HepG2 (cell line): ENCODE data around the gene ZNF442. TPM values are rescaled to one million over a fixed set of nuclear protein-coding genes. Genes with fewer than 3 reads are reported as not detected.
A peak's percentile ranks its signal among the peaks of the same experiment; 100 is the strongest.
"Not testable (repeated sequence)": the region's sequence is repeated elsewhere in the genome, so short reads cannot be mapped to it uniquely, and the experiment has no call there.

Source experiments
- ATAC-seq: fragments of 200-7000 bp; cut with Tn5 transposase; 3 replicates; pipeline ENCODE4 v1.9.1; 2020; ENCODE audit warnings: mild to moderate bottlenecking, moderate library complexity
- BruUV-seq: library from RNA; stranded (reverse); fragments of 400-500 nt; replicated peaks from 2 replicates; lab custom pipeline; 2021; lab: Mats Ljungman, UMichigan
- CTCF ChIA-PET: fragments of 300-600 bp; formaldehyde crosslinking; extraction: SDS; loops from one replicate; lab custom pipeline; 2021; ENCODE audit warnings: low total read pairs, inconsistent platforms, low intra/inter-chr PET ratio; lab: Yijun Ruan, JAX
- POLR2A ChIA-PET: fragments of 350-600 bp; sonication (Branson Sonifier 250); formaldehyde crosslinking; loops from one replicate; lab custom pipeline; 2020; ENCODE audit warnings: antibody characterized with exemption, inconsistent platforms; lab: Yijun Ruan, JAX
- DNase-seq: peaks from one replicate; pipeline ENCODE4 v3.0.0-alpha.2; 2015; ENCODE audit warnings: low spot score
- FAIRE-seq: peaks from 3 replicates; lab custom pipeline; 2011; peaks lifted over from hg19 to GRCh38; lab: Jason Lieb, UNC
- H2AFZ ChIP-seq: one replicate; pipeline ENCODE4 v1.6.1; 2011; ENCODE audit warnings: low read length, inconsistent platforms
- H3K27ac ChIP-seq: fragments of 300-600 bp; 3 replicates; pipeline ENCODE4 v1.8.0; 2011; ENCODE audit warnings: mixed run types, mild to moderate bottlenecking, mixed read lengths, low read length, inconsistent platforms; ENCODE audit not compliant: insufficient read depth; ENCODE audit errors: extremely low read length
- H3K27me3 ChIP-seq, 2 experiments: fragments of 200-600 bp in 1 of 2; 2 replicates in 1 of 2; 3 replicates in 1 of 2; pipeline versions ENCODE4 v1.6.0 to v1.8.0; 2011; ENCODE audit warnings: low read length in 2 of 2, mild to moderate bottlenecking in 2 of 2, moderate library complexity in 2 of 2, inconsistent platforms in 1 of 2; ENCODE audit not compliant: insufficient read depth in 2 of 2, control insufficient read depth in 1 of 2
- H3K36me3 ChIP-seq, 2 experiments: fragments of 200-600 bp in 1 of 2; replicated peaks in 1 of 2; 2 replicates in 1 of 2; 3 replicates in 1 of 2; pipeline versions ENCODE4 v1.5.1 to v1.8.0; 2011; ENCODE audit warnings: low read length in 2 of 2, inconsistent platforms in 1 of 2; ENCODE audit not compliant: insufficient read depth in 2 of 2, control insufficient read depth in 1 of 2
- H3K4me1 ChIP-seq: 2 replicates; pipeline ENCODE4 v1.5.1; 2012; ENCODE audit warnings: low read length, inconsistent platforms; ENCODE audit not compliant: insufficient read depth
- H3K4me2 ChIP-seq: 2 replicates; pipeline ENCODE4 v1.6.0; 2011; ENCODE audit warnings: low read depth, low read length, inconsistent platforms
- H3K4me3 ChIP-seq, 3 experiments: fragments of 200-600 bp in 1 of 3; sonication (generic), shearing (Covaris generic) in 1 of 3; replicated peaks in 1 of 3; 2 replicates each; pipeline ENCODE4 v1.5.1; 2011 to 2016; ENCODE audit warnings: low read length in 3 of 3, inconsistent platforms in 2 of 3, low read depth in 2 of 3, mild to moderate bottlenecking in 2 of 3, control low read depth in 1 of 3, mixed read lengths in 1 of 3; ENCODE audit not compliant: insufficient read depth in 1 of 3
- H3K79me2 ChIP-seq: one replicate; pipeline ENCODE4 v1.6.1; 2011; ENCODE audit warnings: low read length, inconsistent platforms; ENCODE audit not compliant: insufficient read depth
- H3K9ac ChIP-seq: 2 replicates; pipeline ENCODE4 v1.6.0; 2011; ENCODE audit warnings: mild to moderate bottlenecking, low read depth, low read length, inconsistent platforms; ENCODE audit not compliant: insufficient read depth
- H3K9me3 ChIP-seq: 2 replicates; pipeline ENCODE4 v1.5.1; 2012; ENCODE audit warnings: mild to moderate bottlenecking, low read length
- H4K20me1 ChIP-seq: 2 replicates; pipeline ENCODE4 v1.6.0; 2011; ENCODE audit warnings: inconsistent platforms, mild to moderate bottlenecking, low read length, moderate library complexity; ENCODE audit not compliant: insufficient read depth
- CCDC6 ChIP-seq: sonication (generic); formaldehyde crosslinking; IDR thresholded peaks from 2 replicates; pipeline ENCODE4 v1.8.1; 2022; ENCODE audit warnings: mild to moderate bottlenecking, missing genetic modification reagents, moderate library complexity
- GATAD2A ChIP-seq: IDR thresholded peaks from 2 replicates; pipeline ENCODE4 v1.6.1; 2016
- HNF1B ChIP-seq: sonication (generic); formaldehyde crosslinking; IDR thresholded peaks from 2 replicates; pipeline ENCODE4 v1.5.1; 2020; ENCODE audit warnings: mild to moderate bottlenecking, moderate library complexity, missing genetic modification reagents
- JARID2 ChIP-seq: sonication (generic); formaldehyde crosslinking; IDR thresholded peaks from 2 replicates; pipeline ENCODE4 v1.8.1; 2023; ENCODE audit warnings: missing genetic modification reagents, inconsistent platforms; ENCODE audit not compliant: insufficient replicate concordance
- KMT2B ChIP-seq: IDR thresholded peaks from 2 replicates; pipeline ENCODE4 v1.6.1; 2016; ENCODE audit warnings: missing genetic modification reagents, missing compliant biosample characterization
- LRRFIP1 ChIP-seq: sonication (generic); formaldehyde crosslinking; conservative IDR thresholded peaks from 2 replicates; pipeline ENCODE4 v1.4.0; 2020; ENCODE audit warnings: missing genetic modification reagents
- MEIS2 ChIP-seq: sonication (generic); formaldehyde crosslinking; IDR thresholded peaks from 2 replicates; pipeline ENCODE4 v1.9.0; 2021; ENCODE audit warnings: mild to moderate bottlenecking, missing genetic modification reagents
- PATZ1 ChIP-seq: sonication (generic); formaldehyde crosslinking; IDR thresholded peaks from 2 replicates; pipeline ENCODE4 v1.4.0; 2020; ENCODE audit warnings: missing genetic modification reagents
- POLR2G ChIP-seq: fragments of 200-400 bp; formaldehyde crosslinking; IDR thresholded peaks from 2 replicates; pipeline ENCODE4 v1.6.1; 2018; ENCODE audit warnings: mild to moderate bottlenecking, low read depth, low read length, moderate library complexity
- TGIF2 ChIP-seq: IDR thresholded peaks from 2 replicates; pipeline ENCODE4 v1.6.1; 2016; ENCODE audit warnings: control low read depth, missing compliant biosample characterization
- ZEB1 ChIP-seq: IDR thresholded peaks from 2 replicates; pipeline ENCODE4 v1.6.1; 2012; ENCODE audit warnings: mild to moderate bottlenecking, low read depth, inconsistent platforms; ENCODE audit not compliant: insufficient replicate concordance
- ZFP1 ChIP-seq: IDR thresholded peaks from 2 replicates; pipeline ENCODE4 v1.6.1; 2016
- ZNF30 ChIP-seq: sonication (generic); formaldehyde crosslinking; IDR thresholded peaks from 2 replicates; pipeline ENCODE4 v1.5.0; 2020; ENCODE audit warnings: mild to moderate bottlenecking, missing genetic modification reagents
- ZNF572 ChIP-seq: sonication (generic); formaldehyde crosslinking; IDR thresholded peaks from 2 replicates; pipeline ENCODE4 v1.5.1; 2020; ENCODE audit warnings: mild to moderate bottlenecking, missing genetic modification reagents
- ZNF598 ChIP-seq: sonication (generic); formaldehyde crosslinking; IDR thresholded peaks from 2 replicates; pipeline ENCODE4 v1.5.1; 2020; ENCODE audit warnings: mild to moderate bottlenecking, missing genetic modification reagents, borderline replicate concordance
- WGBS: methylation state at CpG from one replicate; pipeline ENCODE4 v1.1.6; 2017; ENCODE audit warnings: low lambda C conversion rate; 5-methylcytosine and 5-hydroxymethylcytosine counted together
- in situ Hi-C: cut with HindIII; loops from 2 replicates; pipeline ENCODE4 v1.10.0; 2017; ENCODE audit warnings: low pct_unique_long_range_greater_than_20kb; ENCODE audit not compliant: extremely low pct_ligation_motif_present
- intact Hi-C: fragments of 100-400 bp; cut with micrococcal nuclease; formaldehyde crosslinking; loops from one replicate; pipeline ENCODE4 v1.10.0; 2022; ENCODE audit not compliant: unreplicated experiment
- polyA plus RNA-seq, 8 experiments: library from polyadenylated mRNA; depleted of rRNA in 3 of 8; stranded (reverse) in 7 of 8; unstranded in 1 of 8; fragments of >200 nt; fragmentation: Illumina TruSeq in 4 of 8; extraction: Trizol in 4 of 8; gene quantifications; 2 replicates each; pipeline versions ENCODE4 v1.2.1 to v1.2.3, GENCODE V29; 2011 to 2016; ENCODE audit warnings: low read depth in 4 of 8, missing spikeins in 1 of 8, mixed read lengths in 1 of 8; ENCODE audit not compliant: insufficient read depth in 1 of 8
- total RNA-seq, 5 experiments: library from RNA; depleted of rRNA; stranded (reverse); fragments of >200 nt; fragmentation: Illumina TruSeq; extraction: Trizol; gene quantifications; 2 replicates each; pipeline ENCODE4 v1.2.3, GENCODE V29; 2016; ENCODE audit warnings: low read depth in 1 of 5

Gene ZNF442
- total and polyA plus RNA-seq, 2 of the 13 experiments (the other 11 are each of a cell fraction or from before 2014, with no cell fraction given): 1.0 to 6.0 TPM

GRCh38 chr19:12364391-12365235 is 870 bp downstream of the ZNF442 start (continued):
- TF ChIP-seq ZNF30 (CRISPR knock-in tag) (no peak), CCDC6 (CRISPR knock-in tag) (no peak), ZNF572 (CRISPR knock-in tag) (0 out of 2 replicates have a peak, but pooled peaks have one; percentile 71), ZNF598 (CRISPR knock-in tag) (no peak), ZEB1 (no peak), JARID2 (CRISPR knock-in tag) (no peak), KMT2B (CRISPR knock-in tag) (no peak), MEIS2 (no peak), PATZ1 (CRISPR knock-in tag) (peak; percentile 37; the same call in 1 of the 2 replicates), ZFP1 (no peak), LRRFIP1 (CRISPR knock-in tag) (no peak), GATAD2A (CRISPR knock-in tag) (0 out of 2 replicates have a peak, but pooled peaks have one; percentile 19), TGIF2 (no peak), HNF1B (CRISPR knock-in tag) (peak; percentile 20; the same call in 1 of the 2 replicates), POLR2G (no peak)

GRCh38 chr19:12362236-12362635 is 3.2 kb downstream of the ZNF442 start:
- intact Hi-C loops, CTCF ChIA-PET: not testable (repeated sequence)

More at GRCh38 chr19:12362236-12362635, 3.2 kb downstream of the ZNF442 start:
- not testable (repeated sequence) for H2AFZ ChIP-seq, H3K79me2 ChIP-seq, H4K20me1 ChIP-seq, H3K9ac ChIP-seq, H3K4me3 ChIP-seq, ATAC-seq, H3K36me3 ChIP-seq, FAIRE-seq, BruUV-seq, DNase-seq, H3K27me3 ChIP-seq, H3K4me2 ChIP-seq, H3K27ac ChIP-seq, H3K9me3 ChIP-seq
- in situ Hi-C loops: loop anchor here (10.0 kb wide), 1 partner anchor 67 kb away; the partner anchor contains the start of gene ZNF44
- peaks cover 32% of the 10 kb centered on the region for H3K4me1 ChIP-seq
- WGBS: 97% methylated on average over 12 of the region's 30 CpGs
- POLR2A ChIA-PET: interaction anchor here (1.1 kb wide), 1 partner anchor 222 kb away, joined by 3 read pairs; no protein-coding TSS in a partner anchor
